Activated CD4-positive, alpha-beta memory T cell treated with anti-CD3 and anti-CD28 coated beads for 36 hours (primary cell): ENCODE data around the gene CAPN2. TPM values are rescaled to one million over a fixed set of nuclear protein-coding genes. Genes with fewer than 3 reads are reported as not detected.

Experiments used
- CTCF ChIA-PET: fragments of 350-600 bp; sonication (Branson Sonifier 250); formaldehyde crosslinking; loops from one replicate; lab custom pipeline; 2021; ENCODE audit warnings: antibody characterized with exemption, inconsistent platforms; lab: Charles Lee
- POLR2A ChIA-PET: fragments of 350-600 bp; sonication (Branson Sonifier 250); formaldehyde crosslinking; loops from one replicate; lab custom pipeline; 2021; ENCODE audit warnings: antibody characterized with exemption; lab: Charles Lee
- DNase-seq: peaks from one replicate; pipeline ENCODE4 v3.0.0-alpha.2; 2020
- H3K27ac Mint-ChIP-seq: one replicate; pipeline ENCODE4 v1.8.0; 2021; ENCODE audit warnings: mixed read lengths
- H3K27me3 Mint-ChIP-seq: one replicate; pipeline ENCODE4 v1.8.0; 2021; ENCODE audit warnings: mixed read lengths
- H3K36me3 Mint-ChIP-seq: one replicate; pipeline ENCODE4 v1.8.0; 2021; ENCODE audit warnings: mixed read lengths
- H3K4me1 Mint-ChIP-seq: one replicate; pipeline ENCODE4 v1.8.0; 2021; ENCODE audit warnings: low read depth, mixed read lengths
- H3K4me3 Mint-ChIP-seq: one replicate; pipeline ENCODE4 v1.8.0; 2021; ENCODE audit warnings: mild to moderate bottlenecking, mixed read lengths
- H3K9me3 Mint-ChIP-seq: one replicate; pipeline ENCODE4 v1.8.0; 2021; ENCODE audit warnings: mixed read lengths
- intact Hi-C: fragments of 100-400 bp; cut with micrococcal nuclease; formaldehyde crosslinking; loops from one replicate; pipeline ENCODE4 v1.15.1; 2023
- total RNA-seq, 2 experiments: library from RNA; stranded (reverse); gene quantifications; one replicate each; pipeline ENCODE4 v1.2.3, GENCODE V29; 2021

Gene CAPN2
- total RNA-seq, 2 experiments from 2014 or later = 61.2 to 64.5 TPM

GRCh38 chr1:223682502-223682901 is 29.8 kb upstream of the CAPN2 start:
- Mint-ChIP-seq H3K4me1 (no peaks in the 10 kb centered on the region), H3K4me3 (no peak overlapping the region), H3K36me3 (no peaks in the 10 kb centered on the region), H3K27me3 (peaks cover 1% of the 10 kb centered on the region), H3K27ac (no peak overlapping the region), H3K9me3 (no peaks in the 10 kb centered on the region)
- no peak for DNase-seq
- intact Hi-C loops = loop anchor here (5.0 kb wide), 2 partner anchors 150 to 550 kb away; no protein-coding TSS in a partner anchor
- CTCF ChIA-PET = interaction anchor here (3.0 kb wide), 2 partner anchors 14 to 549 kb away, joined by 17 to 31 read pairs; no protein-coding TSS in a partner anchor
- POLR2A ChIA-PET = no interaction called here

- POLR2A ChIA-PET = no interaction called here
- H3K4me1 Mint-ChIP-seq = no peaks in the 10 kb centered on the region
- intact Hi-C loops = loop anchor here (5.0 kb wide), 2 partner anchors 152 to 552 kb away; no protein-coding TSS in a partner anchor
These were observed 28.5 kb upstream of the CAPN2 start for GRCh38 chr1:223683586-223684487.

GRCh38 chr1:223684488-223684792 is 27.9 kb upstream of the CAPN2 start:
- intact Hi-C loops = loop anchor here (5.0 kb wide), 2 partner anchors 152 to 552 kb away; no protein-coding TSS in a partner anchor

More at GRCh38 chr1:223683586-223684487, 28.5 kb upstream of the CAPN2 start:
- H3K9me3 Mint-ChIP-seq = no peaks in the 10 kb centered on the region
- H3K36me3 Mint-ChIP-seq = no peaks in the 10 kb centered on the region
- no peak overlapping the region for H3K4me3 Mint-ChIP-seq
- peaks cover 2% of the 10 kb centered on the region for H3K27me3 Mint-ChIP-seq
- no peak overlapping the region for H3K27ac Mint-ChIP-seq
- CTCF ChIA-PET = interaction anchor here (0.8 to 3.0 kb wide), 13 partner anchors 9 to 594 kb away, joined by 3 to 31 read pairs (median 3); no protein-coding TSS in a partner anchor
- DNase-seq = peak; percentile 64

GRCh38 chr1:223691121-223691520 is 21.2 kb upstream of the CAPN2 start:
- no peak overlapping the region for H3K4me3 Mint-ChIP-seq
- CTCF ChIA-PET = interaction anchor here (1.0 kb wide), 1 partner anchor 58 kb away, joined by 3 read pairs; no protein-coding TSS in a partner anchor
- intact Hi-C loops = no loop called here
- no peak overlapping the region for H3K27ac Mint-ChIP-seq
- H3K27me3 Mint-ChIP-seq = peaks cover 5% of the 10 kb centered on the region
- POLR2A ChIA-PET = no interaction called here
- H3K4me1 Mint-ChIP-seq = no peaks in the 10 kb centered on the region
- no peaks in the 10 kb centered on the region for H3K9me3 Mint-ChIP-seq
- no peaks in the 10 kb centered on the region for H3K36me3 Mint-ChIP-seq
- DNase-seq = no peak

More at GRCh38 chr1:223684488-223684792, 27.9 kb upstream of the CAPN2 start:
- Mint-ChIP-seq H3K4me3 (no peak overlapping the region), H3K36me3 (no peaks in the 10 kb centered on the region), H3K27me3 (peaks cover 6% of the 10 kb centered on the region), H3K27ac (no peak overlapping the region), H3K9me3 (no peaks in the 10 kb centered on the region), H3K4me1 (no peaks in the 10 kb centered on the region)
- DNase-seq = no peak
- CTCF ChIA-PET = interaction anchor here (0.8 to 3.0 kb wide), 9 partner anchors 10 to 595 kb away, joined by 3 to 31 read pairs (median 3); no protein-coding TSS in a partner anchor
- POLR2A ChIA-PET = no interaction called here

- no peaks in the 10 kb centered on the region for H3K36me3 Mint-ChIP-seq
- no peak for DNase-seq
- CTCF ChIA-PET = interaction anchor here (1.0 to 3.1 kb wide), 13 partner anchors 11 to 356 kb away, joined by 3 to 55 read pairs (median 6); partner anchors contain the start of gene CAPN2
- H3K27ac Mint-ChIP-seq = no peak overlapping the region
- peaks cover 3% of the 10 kb centered on the region for H3K4me1 Mint-ChIP-seq
- no peak overlapping the region for H3K4me3 Mint-ChIP-seq
- intact Hi-C loops = loop anchor here (5.0 kb wide), 1 partner anchor 307 kb away; no protein-coding TSS in a partner anchor
- no peaks in the 10 kb centered on the region for H3K9me3 Mint-ChIP-seq
- POLR2A ChIA-PET = no interaction called here
- H3K27me3 Mint-ChIP-seq = no peaks in the 10 kb centered on the region
These were observed 17.3 kb upstream of the CAPN2 start for GRCh38 chr1:223695014-223695548.

GRCh38 chr1:223695941-223696340 is 16.4 kb upstream of the CAPN2 start:
- Mint-ChIP-seq H3K27me3 (peaks cover 4% of the 10 kb centered on the region), H3K4me3 (no peak overlapping the region), H3K9me3 (no peaks in the 10 kb centered on the region), H3K36me3 (no peaks in the 10 kb centered on the region), H3K27ac (no peak overlapping the region), H3K4me1 (peaks cover 9% of the 10 kb centered on the region)
- ChIA-PET CTCF (interaction anchor here (0.6 to 3.1 kb wide), 24 partner anchors 10 to 671 kb away, joined by 3 to 55 read pairs (median 4); partner anchors contain the start of gene CAPN2), POLR2A (no interaction called here)
- DNase-seq = no peak
- intact Hi-C loops = loop anchor here (5.0 kb wide), 1 partner anchor 306 kb away; no protein-coding TSS in a partner anchor

- ChIA-PET CTCF (interaction anchor here (0.5 to 5.4 kb wide), 7 partner anchors 8 to 635 kb away, joined by 3 to 189 read pairs (median 3); no protein-coding TSS in a partner anchor), POLR2A (interaction anchor here (1.1 kb wide), 1 partner anchor 27 kb away, joined by 5 read pairs; no protein-coding TSS in a partner anchor)
These were observed 11.9 kb upstream of the CAPN2 start for GRCh38 chr1:223700388-223700918.

GRCh38 chr1:223700942-223701637 is 11.2 kb upstream of the CAPN2 start:
- Mint-ChIP-seq H3K4me1 (peaks cover 35% of the 10 kb centered on the region), H3K36me3 (no peaks in the 10 kb centered on the region), H3K4me3 (no peak overlapping the region), H3K27ac (peak overlapping the region; percentile 65), H3K27me3 (peaks cover 4% of the 10 kb centered on the region), H3K9me3 (no peaks in the 10 kb centered on the region)
- intact Hi-C loops = loop anchor here (2.0 kb wide), 1 partner anchor 632 kb away; no protein-coding TSS in a partner anchor
- peak; percentile 52 for DNase-seq
- POLR2A ChIA-PET = interaction anchor here (0.7 to 1.9 kb wide), 3 partner anchors 19 to 48 kb away, joined by 3 to 5 read pairs (median 4); no protein-coding TSS in a partner anchor
- CTCF ChIA-PET = interaction anchor here (0.5 to 5.4 kb wide), 7 partner anchors 8 to 634 kb away, joined by 3 to 189 read pairs (median 3); no protein-coding TSS in a partner anchor

More at GRCh38 chr1:223700388-223700918, 11.9 kb upstream of the CAPN2 start:
- intact Hi-C loops = loop anchor here (2.0 kb wide), 1 partner anchor 632 kb away; no protein-coding TSS in a partner anchor
- Mint-ChIP-seq H3K27ac (peak overlapping the region; percentile 65), H3K9me3 (no peaks in the 10 kb centered on the region), H3K27me3 (peaks cover 4% of the 10 kb centered on the region), H3K4me3 (no peak overlapping the region), H3K36me3 (no peaks in the 10 kb centered on the region), H3K4me1 (peaks cover 35% of the 10 kb centered on the region)
- no peak for DNase-seq

- Mint-ChIP-seq H3K27ac (peak overlapping the region; percentile 9), H3K9me3 (no peaks in the 10 kb centered on the region), H3K4me3 (no peak overlapping the region), H3K36me3 (no peaks in the 10 kb centered on the region), H3K27me3 (peaks cover 4% of the 10 kb centered on the region), H3K4me1 (peaks cover 45% of the 10 kb centered on the region)
- intact Hi-C loops = loop anchor here (1.0 to 2.0 kb wide), 3 partner anchors 13 to 130 kb away; no protein-coding TSS in a partner anchor
- CTCF ChIA-PET = interaction anchor here (0.6 to 5.4 kb wide), 2 partner anchors 46 to 289 kb away, joined by 4 to 189 read pairs; no protein-coding TSS in a partner anchor
- DNase-seq = peak; percentile 35
- POLR2A ChIA-PET = interaction anchor here (1.9 kb wide), 1 partner anchor 46 kb away, joined by 4 read pairs; no protein-coding TSS in a partner anchor
These were observed 9.3 kb upstream of the CAPN2 start for GRCh38 chr1:223702735-223703667.

GRCh38 chr1:223703668-223704013 is 8.7 kb upstream of the CAPN2 start:
- H3K36me3 Mint-ChIP-seq = no peaks in the 10 kb centered on the region
- POLR2A ChIA-PET = no interaction called here
- intact Hi-C loops = loop anchor here (1.0 to 2.0 kb wide), 3 partner anchors 13 to 129 kb away; no protein-coding TSS in a partner anchor

More at GRCh38 chr1:223703668-223704013, 8.7 kb upstream of the CAPN2 start:
- no peak for DNase-seq
- Mint-ChIP-seq H3K27me3 (peaks cover 4% of the 10 kb centered on the region), H3K27ac (no peak overlapping the region), H3K4me1 (peaks cover 44% of the 10 kb centered on the region), H3K4me3 (no peak overlapping the region), H3K9me3 (no peaks in the 10 kb centered on the region)
- CTCF ChIA-PET = interaction anchor here (0.8 to 1.9 kb wide), 2 partner anchors 46 to 348 kb away, joined by 3 to 11 read pairs; no protein-coding TSS in a partner anchor
